ENCODE measurements around the gene PRR14L.
"Not testable (repeated sequence)": the region's sequence is repeated elsewhere in the genome, so short reads cannot be mapped to it uniquely, and the experiment has no call there.

The PRR14L gene

DNA sequence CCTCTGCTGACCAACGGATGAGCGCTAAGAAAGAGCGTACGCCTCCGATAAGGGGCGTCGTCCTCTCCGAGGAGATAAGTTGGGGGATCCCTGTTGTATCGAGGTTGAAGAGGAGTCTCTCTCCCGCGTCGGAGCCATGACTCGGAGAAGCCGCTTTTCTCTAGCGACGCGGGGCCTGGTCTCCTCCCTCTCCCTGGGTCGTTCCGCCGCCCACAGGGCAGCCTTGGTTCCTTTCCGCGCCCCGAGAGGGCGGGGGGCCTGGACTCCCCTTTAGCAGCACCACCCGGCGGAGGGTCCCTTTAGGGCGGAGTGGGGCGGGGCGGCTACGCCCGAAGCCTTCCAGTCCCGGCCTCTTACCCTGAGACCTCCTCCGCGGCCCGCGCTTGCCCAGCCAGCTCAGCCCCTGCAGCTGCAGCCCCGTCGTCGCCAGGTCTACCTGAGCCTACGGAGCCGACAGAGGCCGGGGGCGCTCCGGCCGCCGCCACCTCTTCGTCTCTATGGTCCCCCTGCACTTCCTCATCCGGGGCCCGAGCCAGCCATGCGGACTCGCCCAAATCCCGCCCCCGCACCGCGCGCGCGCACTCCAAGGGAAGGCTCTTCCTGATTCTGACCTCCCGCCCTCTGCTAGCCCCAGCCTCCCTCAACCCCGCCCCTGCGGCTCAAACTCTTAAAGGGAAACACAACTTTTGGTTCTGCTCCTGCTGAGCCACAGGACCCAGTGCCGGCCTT, at the start of gene PRR14L:
TSS of gene PRR14L (minus strand) at position 497 of the 729 bp plus-strand sequence. CDS start 11,272 bp downstream, outside the sequence.
- peak; percentile 99 for DNase-seq

DNA sequence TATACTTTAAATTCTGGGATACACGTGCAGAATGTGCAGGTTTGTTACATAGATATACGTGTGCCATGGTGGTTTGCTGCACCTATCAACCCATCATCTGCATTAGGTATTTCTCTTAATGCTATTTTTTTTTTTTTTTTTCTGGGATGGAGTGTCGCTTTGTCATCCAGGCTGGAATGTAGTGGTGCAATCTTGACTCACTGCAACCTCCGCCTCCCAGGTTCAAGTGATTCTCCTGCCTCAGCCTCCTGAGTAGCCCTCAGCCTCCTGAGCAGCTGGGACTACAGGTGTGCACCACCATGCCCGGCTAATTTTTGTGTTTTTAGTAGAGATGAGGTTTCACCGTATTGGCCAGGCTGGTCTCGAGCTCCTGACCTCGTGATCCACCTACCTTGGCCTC, 49.4 kb upstream of the PRR14L start:
- DNase-seq: not testable (repeated sequence)

DNA sequence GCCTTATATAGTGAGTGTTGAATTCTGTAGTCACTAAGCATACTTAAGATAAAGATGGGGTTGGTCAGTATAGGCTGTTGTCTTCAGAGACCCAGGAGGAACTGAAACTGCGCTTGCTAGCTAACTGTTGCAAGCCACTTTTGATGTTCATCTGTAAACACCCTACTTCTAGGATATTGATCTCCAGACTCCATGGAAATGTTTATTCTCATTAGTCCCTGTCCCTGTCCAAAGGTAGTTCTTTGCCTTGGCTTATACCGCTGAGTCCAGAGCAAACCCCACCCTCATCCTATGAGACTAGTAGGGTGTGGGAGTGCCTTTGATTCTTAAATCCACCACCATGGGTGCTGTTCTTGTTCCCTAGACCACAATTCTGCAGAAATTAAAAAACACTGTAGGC, 40.3 kb upstream of the PRR14L start:
- peak; percentile 36 for DNase-seq

DNA sequence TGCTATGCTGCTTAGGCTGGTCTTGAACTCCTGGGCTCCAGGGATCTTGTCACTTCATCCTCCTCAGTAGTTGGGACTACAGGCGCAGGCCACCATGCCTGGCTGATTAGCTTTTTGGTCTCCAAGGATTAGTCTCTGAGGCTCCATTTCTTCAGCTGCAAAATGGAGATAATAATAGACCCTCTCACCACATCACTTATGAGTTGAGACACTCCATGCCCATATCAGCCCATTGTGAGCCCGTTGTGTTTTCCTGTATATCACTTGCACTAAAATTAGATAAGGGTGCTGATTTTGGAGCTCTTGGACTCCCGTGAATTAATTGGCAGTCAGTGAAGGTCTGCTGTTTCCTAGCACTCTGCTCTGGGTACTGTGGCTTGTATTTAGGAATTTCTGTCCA, 39.9 kb upstream of the PRR14L start:
- DNase-seq: no peak

DNA sequence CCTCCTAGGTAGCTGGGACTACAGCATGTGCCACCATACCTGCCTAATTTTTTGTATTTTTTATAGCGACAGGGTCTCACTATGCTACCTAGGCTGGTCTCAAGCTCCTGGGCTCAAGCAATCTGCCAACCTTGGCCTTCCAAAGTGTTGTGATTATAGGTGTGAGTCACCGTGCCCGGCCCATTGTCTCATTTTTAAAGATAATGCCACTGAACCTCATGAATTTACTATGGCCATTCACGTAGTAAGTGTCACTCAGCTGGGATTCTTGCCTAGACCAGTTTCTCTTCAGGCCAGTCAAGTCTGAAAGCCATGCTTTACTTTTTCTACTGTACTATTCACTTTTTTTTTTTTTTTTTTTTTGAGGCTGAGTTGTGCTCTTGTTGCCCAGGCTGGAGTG, 26.3 kb upstream of the PRR14L start:
- no peak for DNase-seq

DNA sequence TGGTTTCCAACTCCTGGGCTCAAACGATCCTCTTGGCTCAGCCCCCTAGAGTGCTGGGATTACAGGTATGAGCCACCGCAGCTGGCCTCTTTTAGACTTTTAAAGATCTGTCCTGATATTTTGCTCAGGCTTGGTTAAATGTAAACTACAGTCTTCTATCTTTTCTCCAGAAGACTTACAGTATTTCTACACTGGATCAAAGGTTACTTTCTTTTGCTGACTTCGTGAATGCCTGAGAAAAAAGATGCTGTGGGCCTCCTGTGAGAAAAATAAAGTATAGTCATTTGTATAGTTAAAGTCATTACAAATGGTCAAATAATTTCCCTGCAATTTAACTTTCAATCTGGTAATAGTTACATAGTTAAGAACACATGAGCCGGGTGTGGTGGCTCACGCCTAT, 23.5 kb upstream of the PRR14L start:
- no peak for DNase-seq

DNA sequence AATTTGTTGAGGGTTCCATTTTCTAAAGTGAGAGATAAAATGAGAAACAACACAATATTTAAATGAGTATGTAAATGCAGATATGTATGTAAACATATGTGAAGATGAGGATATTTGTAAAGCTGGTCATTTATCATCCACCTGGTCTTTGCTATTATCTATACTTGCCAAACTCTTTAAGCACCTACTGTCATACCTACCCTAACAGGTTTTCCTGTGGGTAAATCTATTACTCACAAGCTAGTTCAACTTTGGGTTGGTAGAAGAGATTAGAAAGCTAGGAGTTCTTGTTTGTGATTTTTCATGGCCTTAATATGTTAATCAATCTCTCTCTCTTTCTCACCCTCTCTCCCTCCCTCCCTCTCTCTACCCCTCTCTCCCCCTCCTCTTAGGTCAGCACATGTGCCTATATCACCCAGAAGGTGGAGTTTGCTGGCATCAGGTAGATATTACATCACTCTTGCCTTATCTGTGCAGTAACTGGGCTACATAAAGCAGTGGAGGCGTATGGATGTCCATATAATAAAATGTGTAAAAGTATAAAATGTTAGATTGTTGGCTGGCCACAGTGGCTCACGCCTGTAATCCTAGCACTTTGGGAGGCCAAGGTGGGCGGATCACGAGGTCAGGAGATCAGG, 18.6 kb upstream of the PRR14L start:
- DNase-seq: no peak

DNA sequence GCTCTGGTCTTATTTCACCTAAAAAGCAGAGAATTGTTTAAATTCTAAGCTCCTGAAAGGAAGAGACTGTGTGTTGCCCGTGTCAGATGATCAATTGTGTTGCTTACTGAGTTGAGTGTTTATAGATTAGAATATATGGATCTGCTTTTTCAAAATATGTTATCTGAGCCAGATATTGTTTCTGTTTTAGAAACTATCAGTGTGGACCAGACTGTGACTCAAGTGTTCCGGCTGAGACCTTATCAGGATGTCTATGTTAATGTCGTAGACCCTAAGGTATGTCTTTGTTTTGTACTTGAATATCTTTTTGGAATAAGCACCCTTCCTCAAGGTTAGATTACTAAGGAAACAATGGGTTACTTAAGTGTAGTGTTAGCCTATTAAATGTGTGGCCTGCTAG, 14.9 kb upstream of the PRR14L start:
- DNase-seq: no peak

DNA sequence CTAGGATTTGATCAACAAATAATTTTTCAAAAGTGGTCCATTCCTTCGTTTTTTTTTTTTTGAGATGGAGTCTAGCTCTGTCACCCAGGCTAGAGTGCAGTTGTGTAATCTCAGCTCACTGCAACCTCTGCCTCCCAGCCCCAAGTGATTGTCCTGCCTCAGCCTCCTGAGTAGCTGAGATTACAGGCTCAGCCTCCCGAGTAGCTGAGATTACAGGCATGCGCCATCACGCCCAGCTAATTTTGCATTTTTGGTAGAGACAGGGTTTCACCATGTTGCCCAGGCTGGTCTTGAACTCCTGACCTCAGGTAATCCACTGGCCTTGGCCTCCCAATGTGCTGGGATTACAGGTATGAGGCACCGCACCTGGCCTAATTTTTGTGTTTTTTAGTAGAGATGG, 8.9 kb upstream of the PRR14L start:
- DNase-seq: not testable (repeated sequence)

DNA sequence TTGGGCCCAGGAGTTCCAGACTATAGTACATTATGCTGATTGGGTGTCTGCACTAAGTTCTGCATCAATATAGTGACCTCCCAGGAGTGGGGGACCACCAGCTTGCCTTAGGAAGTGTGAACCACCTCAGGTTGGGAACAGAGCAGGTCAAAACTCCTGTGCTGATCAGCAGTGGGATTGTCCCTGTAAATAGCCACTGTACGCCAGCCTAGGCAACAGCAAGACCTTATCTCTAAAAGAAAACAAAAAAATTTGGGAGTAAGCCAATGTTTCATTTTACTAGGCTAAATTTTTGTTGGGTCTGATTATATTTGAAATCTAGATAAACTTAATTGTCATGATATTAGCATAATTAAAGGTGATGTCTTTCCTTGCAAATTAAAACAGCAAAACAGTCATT, 7.3 kb upstream of the PRR14L start:
- no peak for DNase-seq

DNA sequence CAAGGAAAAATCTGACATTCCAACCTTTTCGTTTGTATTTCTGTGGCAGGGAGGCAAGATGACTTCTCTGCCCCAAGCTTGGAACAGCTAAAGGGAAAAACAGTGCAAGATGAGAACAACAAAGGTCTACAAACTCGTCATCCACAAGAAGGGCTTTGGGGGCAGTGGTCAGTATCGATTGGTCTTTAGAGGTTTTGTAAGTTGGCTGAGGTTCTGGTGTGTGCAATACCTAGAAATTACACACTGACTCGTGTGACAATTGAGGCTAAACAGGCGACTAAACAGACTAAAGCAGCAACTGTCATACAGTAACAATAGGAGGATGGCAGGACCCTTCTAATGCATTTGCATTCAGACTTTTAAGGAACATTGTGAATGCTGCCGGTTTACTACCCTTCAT, 4.9 kb upstream of the PRR14L start:
- DNase-seq: peak; percentile 3

DNA sequence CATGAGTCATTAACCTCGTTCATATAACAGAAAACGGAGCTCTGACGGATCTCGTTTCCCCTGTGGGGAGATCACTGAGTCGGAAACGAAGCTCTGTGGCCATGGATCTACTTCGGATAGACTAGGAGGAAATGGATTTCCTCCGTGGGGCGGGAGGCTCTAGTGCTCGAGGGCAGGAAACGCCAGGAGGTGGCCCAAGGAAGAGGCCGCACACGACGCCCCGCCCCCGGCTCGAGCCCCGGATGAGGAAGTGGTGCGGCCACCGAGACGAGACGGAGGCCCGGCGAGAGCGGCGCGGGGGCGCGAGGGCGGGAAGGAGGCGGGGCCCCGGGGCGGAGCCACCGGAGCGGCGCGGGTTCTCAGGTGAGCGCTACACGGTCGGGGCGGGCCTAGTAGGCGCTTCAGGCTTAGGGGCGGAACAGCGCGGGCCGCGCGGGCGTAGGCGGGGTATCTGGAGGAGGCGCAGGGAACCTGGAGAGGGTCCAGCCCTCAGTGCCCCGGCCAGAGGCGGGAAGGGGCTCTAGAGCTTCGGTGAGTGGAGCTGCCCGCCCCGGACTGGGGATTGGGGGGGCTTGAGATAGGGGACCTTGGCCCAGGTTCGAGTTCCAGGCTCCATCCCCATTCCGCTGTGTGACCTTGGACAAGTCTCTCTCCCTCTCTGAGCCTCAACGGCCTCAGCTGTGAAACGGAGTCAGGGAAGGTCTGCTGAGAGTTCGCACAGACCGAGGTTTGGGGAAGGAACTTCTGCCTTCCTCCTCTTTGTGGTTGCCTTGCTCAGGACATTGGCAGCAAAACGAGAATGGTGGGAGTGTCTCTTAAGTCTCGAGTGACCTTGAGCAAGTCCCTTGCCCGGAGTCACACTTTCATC, 3.9 kb upstream of the PRR14L start, which contains the start of gene DEPDC5:
TSS of gene DEPDC5 (plus strand) at position 386 of the 868 bp plus-strand sequence. CDS start 903 bp downstream, outside the sequence.
- DNase-seq: peak; percentile 98

DNA sequence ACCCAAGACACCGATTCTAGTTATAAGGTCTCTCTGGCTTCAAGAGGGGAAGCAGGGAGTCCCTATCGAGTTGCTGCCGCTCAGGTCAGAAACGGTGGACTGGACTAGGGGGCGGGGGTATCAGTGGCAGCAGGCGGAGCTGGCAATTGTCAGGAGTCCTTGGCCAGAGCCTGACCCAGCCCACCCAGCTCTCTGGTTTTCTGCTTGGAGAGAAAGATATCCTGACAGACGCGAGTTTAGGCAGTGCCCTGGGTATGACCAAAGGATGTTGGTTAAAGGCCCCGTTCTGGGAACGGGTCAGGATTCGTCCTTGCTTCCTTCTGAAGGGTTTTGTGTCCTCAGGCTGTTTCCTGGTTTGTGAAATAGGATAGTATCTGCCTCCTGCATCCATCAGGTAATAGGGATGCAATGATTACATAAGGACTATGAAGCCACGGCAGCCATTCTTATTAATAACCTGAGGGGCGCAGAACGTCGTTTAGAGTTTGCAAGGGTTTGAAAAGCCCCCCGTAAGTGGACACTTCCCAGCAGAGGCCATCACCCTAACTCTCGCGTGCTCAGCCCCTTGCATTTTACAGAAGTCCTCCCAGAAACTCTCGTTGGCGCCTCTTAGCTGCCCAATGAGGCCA, 3.2 kb upstream of the PRR14L start:
- DNase-seq: peak; percentile 36

DNA sequence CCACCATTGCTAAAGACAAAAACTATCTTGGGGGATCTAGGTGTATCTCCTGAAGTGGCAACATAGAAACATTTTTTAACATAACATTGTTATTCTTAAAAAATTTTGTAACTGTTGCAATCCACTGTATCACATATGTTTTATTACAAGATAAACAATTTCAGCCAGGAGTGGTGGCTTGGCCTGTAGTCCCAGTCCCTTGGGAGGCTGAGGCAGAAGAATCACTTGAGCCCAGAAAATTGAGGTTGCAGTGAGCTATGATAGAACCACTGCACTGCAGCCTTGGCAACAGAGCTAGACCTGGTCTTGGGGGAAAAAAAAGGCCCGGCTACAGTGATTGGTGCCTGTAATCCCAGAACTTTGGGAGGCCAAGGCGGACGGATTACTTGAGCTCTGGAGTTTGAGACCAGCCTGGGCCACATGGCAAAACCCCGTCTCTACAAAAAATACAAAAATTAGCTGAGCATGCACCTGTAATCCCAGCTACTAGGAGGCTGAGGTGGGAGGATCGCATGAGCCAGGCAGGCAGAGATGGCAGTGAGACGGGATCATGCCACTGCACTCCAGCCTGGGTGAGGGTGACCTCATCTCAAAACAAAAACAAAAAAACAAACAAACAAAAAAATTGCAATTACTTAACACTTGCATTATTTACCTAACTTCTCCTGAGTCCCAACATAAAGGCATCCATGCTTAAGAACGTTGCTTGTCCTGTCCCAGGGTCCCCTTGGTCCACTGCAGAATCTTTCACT, 2.3 kb upstream of the PRR14L start:
- no peak for DNase-seq

DNA sequence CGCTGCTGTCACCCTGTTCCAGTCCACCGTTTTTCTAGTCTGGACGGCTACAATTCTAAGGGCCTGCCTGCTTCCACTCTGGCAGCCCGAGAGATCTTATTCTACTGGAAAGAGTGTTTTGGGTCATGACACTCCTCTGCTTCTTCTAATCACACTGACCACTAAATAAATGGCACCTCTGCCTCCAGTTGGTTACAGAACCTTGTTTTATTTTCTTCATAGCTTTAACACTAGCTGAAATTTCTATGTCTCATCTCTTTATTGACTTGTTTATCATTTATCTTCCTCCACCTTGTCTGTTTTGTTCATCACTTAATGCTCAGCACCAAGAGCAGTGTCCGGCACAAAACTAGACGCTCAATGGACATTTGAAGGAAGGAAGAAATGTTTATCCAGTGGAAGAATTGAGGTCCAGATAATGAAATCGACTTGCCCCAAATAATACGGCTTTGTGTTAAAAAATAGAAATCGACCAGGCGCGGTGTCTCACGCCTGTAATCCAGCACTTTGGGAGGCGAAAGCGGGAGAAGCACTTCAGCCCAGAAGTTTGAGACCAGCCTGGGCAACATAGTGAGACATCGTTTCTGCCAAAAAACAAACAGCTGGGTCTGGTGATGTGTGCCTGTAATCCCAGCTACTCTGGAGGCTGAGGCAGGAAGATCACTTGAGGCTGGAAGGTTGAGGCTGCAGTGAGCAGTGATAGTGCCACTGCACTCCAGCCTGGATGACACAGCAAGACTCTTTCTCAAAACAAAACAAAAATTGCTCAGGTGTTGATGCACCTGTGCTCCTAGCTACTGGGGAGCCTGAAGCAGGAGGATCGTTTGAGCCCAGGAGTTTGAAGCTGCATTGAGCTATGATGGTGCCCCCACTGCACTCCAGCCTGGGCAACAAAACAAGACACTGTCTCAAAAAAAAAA, 693 bp upstream of the PRR14L start:
- no peak for DNase-seq

DNA sequence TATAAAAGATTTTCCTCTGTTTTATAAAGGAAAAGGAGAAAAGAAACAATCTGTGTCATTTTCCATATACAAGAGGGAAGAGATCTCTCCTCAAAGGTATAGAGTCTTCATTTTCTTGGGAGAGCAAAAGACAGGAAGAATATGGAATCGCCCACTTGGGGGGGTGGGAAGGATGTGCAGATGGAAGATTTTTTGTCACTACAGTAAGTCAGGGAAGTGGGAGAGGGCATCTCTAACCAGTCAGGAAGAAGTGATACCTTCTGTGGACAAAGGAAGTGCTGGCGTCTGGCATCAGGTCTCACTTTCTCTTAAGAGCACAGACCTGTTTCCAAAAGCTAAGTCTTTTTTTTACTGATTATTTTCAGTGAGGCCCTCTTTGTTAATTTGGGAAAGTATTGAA, 1.4 kb downstream of the PRR14L start:
- DNase-seq: peak; percentile 22

DNA sequence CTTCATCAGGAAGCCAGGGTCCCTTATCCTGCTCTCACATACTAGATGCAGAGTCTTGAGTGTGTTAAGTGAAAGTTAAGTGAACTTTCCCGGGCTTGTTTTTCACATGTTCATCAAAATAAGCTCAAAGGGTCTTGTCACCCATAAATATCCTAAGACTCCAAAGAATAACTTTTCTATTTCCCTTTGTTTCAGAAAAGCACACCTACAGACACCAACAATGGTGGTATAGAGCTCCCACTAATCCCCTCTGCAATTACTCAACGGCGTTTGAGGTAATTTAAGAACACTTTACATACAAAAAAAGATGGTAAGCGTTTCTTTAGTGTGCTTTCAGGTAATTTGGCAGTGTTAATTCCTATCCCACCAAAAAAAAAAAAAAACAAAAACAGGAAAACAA, 2.5 kb downstream of the PRR14L start:
- DNase-seq: no peak

DNA sequence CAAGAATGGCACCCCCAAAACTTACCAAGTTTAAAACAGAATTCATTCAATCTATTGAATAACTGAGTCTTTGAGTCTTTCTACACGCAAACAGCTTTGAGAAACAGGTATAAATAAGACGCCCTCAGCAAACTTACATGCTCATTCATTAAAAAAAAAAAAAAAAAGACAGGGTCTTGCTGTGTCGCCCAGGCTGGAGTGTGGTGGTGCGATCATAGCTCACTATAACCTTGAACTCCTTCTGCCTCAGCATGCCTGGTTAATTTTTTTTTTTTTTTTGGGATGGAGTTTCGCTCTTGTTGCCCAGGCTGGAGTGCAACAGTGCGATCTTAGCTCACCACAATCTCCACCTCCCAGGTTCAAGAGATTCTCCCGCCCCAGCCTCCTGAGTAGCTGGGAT, 6.1 kb downstream of the PRR14L start:
- no peak for DNase-seq

DNA sequence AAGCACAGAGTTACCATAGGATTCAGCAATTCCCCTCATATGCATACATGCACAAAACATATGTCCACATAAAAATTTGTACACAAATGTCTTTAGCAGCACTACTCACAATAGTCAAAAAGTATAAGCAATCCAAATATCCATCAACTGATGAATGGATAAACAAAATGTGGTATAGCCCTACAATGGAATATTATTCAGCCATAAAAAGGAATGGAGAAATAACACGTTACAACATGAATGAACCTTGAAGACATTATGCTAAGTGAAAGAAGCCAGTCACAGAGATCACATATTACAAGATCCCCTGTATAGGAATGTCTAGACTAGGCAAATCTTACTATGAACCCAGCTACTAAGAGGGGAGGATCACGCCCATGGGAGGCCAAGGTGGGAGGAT, 7.2 kb downstream of the PRR14L start:
- no peak for DNase-seq

DNA sequence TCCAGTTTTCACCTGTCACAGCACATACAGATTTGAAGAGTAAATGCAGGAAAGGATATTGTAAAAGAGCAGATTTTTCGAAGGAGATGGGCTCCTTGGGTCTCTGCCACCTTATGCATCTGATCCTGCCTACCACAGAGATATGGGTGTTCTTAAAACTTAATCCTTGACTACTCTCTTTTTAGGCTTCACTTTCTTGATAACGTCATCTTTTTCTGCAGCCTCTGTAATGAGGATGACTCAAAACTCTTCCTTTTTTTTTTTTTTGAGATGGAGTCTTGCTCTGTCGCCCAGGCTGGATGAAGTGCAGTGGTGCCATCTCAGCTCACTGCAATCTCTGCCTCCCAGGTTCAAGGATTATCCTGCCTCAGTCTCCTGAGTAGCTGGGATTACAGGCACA, 7.8 kb downstream of the PRR14L start:
- peak; percentile 66 for DNase-seq

DNA sequence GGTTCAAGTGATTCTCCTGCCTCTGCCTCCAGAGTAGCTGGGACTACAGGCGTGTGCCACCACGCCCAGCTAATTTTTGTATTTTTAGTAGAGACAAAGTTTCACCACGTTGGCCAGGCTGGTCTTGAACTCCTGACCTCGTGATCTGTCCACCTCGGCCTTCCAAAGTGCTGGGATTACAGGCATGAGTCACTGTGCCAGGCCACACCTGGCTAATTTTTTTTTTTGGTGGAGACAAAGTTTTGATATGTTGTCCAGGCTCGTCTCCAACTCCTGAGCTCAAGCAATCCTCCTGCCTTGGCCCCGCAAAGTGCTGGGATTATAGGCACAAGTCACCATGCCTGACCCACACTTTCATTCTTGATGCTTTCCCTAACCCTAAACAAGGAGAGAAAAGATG, 9.6 kb downstream of the PRR14L start:
- DNase-seq: not testable (repeated sequence)

Measured in suppressor macrophage treated with lipopolysaccharide for 4 hours (primary cell).